SU-DHL-6 (cell line): ENCODE data around the gene ERBB4.
"Not testable (repeated sequence)": the region's sequence is repeated elsewhere in the genome, so short reads cannot be mapped to it uniquely, and the experiment has no call there.

Source experiments
- H2AFZ ChIP-seq: fragments of 200-600 bp; sonication (generic); 2 replicates; pipeline ENCODE4 v1.6.1; 2014; ENCODE audit warnings: low read depth, mild to moderate bottlenecking, moderate library complexity, mixed read lengths, antibody characterized with exemption, low read length; ENCODE audit not compliant: severe bottlenecking
- H3F3A ChIP-seq: fragments of 200-600 bp; shearing (Covaris generic); 2 replicates; pipeline ENCODE4 v1.6.0; 2016; ENCODE audit warnings: antibody characterized with exemption, mild to moderate bottlenecking; ENCODE audit not compliant: insufficient read depth
- H3K27ac ChIP-seq: fragments of 200-600 bp; sonication (generic); 2 replicates; pipeline ENCODE4 v1.5.1; 2016; ENCODE audit warnings: low read depth, mild to moderate bottlenecking, low read length, moderate library complexity, mixed read lengths
- H3K27me3 ChIP-seq: fragments of 200-600 bp; sonication (generic), shearing (Covaris generic); 2 replicates; pipeline ENCODE4 v1.6.0; 2014; ENCODE audit warnings: mild to moderate bottlenecking, low read length
- H3K36me3 ChIP-seq: fragments of 200-600 bp; sonication (generic); 2 replicates; pipeline ENCODE4 v1.6.1; 2014; ENCODE audit warnings: mild to moderate bottlenecking, low read length, mixed read lengths
- H3K4me2 ChIP-seq: fragments of 300-600, 200-600 bp; shearing (Covaris generic), sonication (generic); 2 replicates; pipeline ENCODE4 v1.6.0; 2014; ENCODE audit warnings: low read length, low read depth, mild to moderate bottlenecking; ENCODE audit not compliant: poor library complexity, severe bottlenecking
- H3K4me3 ChIP-seq: fragments of 200-600 bp; sonication (generic); 2 replicates; pipeline ENCODE4 v1.5.1; 2014; ENCODE audit warnings: antibody characterized with exemption, low read length, mild to moderate bottlenecking, mixed read lengths; ENCODE audit not compliant: insufficient read depth, poor library complexity, severe bottlenecking
- H3K79me2 ChIP-seq: fragments of 200-600 bp; sonication (generic); 2 replicates; pipeline ENCODE4 v1.6.1; 2014; ENCODE audit warnings: mild to moderate bottlenecking, low read length, moderate library complexity; ENCODE audit not compliant: insufficient read depth
- H3K9ac ChIP-seq: fragments of 200-600 bp; sonication (generic); 2 replicates; pipeline ENCODE4 v1.7.0; 2014; ENCODE audit warnings: mild to moderate bottlenecking, low read length
- H3K9me2 ChIP-seq: fragments of 200-600 bp; sonication (generic); replicated peaks from 2 replicates; pipeline ENCODE4 v1.6.1; 2014; ENCODE audit warnings: low read length; ENCODE audit not compliant: insufficient read depth
- H3K9me3 ChIP-seq: fragments of 200-600 bp; sonication (generic); 2 replicates; pipeline ENCODE4 v1.6.1; 2014; ENCODE audit warnings: low read length, mixed read lengths; ENCODE audit not compliant: insufficient read depth
- H4K20me1 ChIP-seq: fragments of 200-600 bp; sonication (generic); 2 replicates; pipeline ENCODE4 v1.6.1; 2014; ENCODE audit warnings: low read depth, mild to moderate bottlenecking, antibody characterized with exemption, low read length, moderate library complexity, mixed read lengths
- EZH2phosphoT487 ChIP-seq: fragments of 200-600 bp; sonication (generic), shearing (Covaris generic); conservative IDR thresholded peaks from 2 replicates; pipeline ENCODE4 v1.6.1; 2018; ENCODE audit warnings: mild to moderate bottlenecking, antibody characterized with exemption, low read length, moderate library complexity, mixed read lengths
- TF ChIP-seq, protein P1 (sequence below): fragments of 200-600 bp; sonication (generic); IDR thresholded peaks from one replicate; pipeline ENCODE4 v1.5.1; 2017; ENCODE audit warnings: antibody characterized with exemption, mild to moderate bottlenecking, low read length, moderate library complexity; ENCODE audit not compliant: insufficient read depth, poor library complexity, severe bottlenecking

ERBB4 gene

DNA sequence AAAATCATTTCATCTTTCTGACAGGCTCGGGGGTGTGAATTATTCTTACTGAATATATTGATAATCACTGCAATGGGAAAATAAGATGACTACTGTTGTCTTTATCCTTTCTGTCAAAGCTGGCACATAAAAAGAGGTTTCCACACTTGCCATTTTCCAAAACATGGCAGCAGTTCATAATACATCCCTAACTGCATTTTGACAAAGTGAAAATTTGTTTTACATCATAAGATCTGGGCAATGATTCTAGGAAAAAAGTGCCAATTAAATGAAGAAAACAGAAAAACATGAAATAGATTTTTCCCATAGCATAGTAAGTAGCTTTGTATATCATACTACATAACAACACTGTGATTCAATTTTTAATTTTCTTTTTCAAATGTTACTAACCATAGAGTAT lies 65.4 kb downstream of the ERBB4 start:
- no peaks in the 10 kb centered on the region for H3K9me3 ChIP-seq
- no peaks in the 10 kb centered on the region for H3F3A ChIP-seq
- H3K27ac ChIP-seq: no peak overlapping the region
- H4K20me1 ChIP-seq: peaks cover 4% of the 10 kb centered on the region; the same call in 1 of the 2 replicates
- H3K36me3 ChIP-seq: no peaks in the 10 kb centered on the region
- TF ChIP-seq, protein P1, sequence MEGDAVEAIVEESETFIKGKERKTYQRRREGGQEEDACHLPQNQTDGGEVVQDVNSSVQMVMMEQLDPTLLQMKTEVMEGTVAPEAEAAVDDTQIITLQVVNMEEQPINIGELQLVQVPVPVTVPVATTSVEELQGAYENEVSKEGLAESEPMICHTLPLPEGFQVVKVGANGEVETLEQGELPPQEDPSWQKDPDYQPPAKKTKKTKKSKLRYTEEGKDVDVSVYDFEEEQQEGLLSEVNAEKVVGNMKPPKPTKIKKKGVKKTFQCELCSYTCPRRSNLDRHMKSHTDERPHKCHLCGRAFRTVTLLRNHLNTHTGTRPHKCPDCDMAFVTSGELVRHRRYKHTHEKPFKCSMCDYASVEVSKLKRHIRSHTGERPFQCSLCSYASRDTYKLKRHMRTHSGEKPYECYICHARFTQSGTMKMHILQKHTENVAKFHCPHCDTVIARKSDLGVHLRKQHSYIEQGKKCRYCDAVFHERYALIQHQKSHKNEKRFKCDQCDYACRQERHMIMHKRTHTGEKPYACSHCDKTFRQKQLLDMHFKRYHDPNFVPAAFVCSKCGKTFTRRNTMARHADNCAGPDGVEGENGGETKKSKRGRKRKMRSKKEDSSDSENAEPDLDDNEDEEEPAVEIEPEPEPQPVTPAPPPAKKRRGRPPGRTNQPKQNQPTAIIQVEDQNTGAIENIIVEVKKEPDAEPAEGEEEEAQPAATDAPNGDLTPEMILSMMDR: no peak
- TF ChIP-seq EZH2phosphoT487: no peak
- H3K9me2 ChIP-seq: no peaks in the 10 kb centered on the region
- no peaks in the 10 kb centered on the region for H3K79me2 ChIP-seq
- H3K9ac ChIP-seq: no peak overlapping the region
- no peaks in the 10 kb centered on the region for H3K27me3 ChIP-seq
- no peak overlapping the region for H3K4me3 ChIP-seq
- H2AFZ ChIP-seq: no peak overlapping the region
- no peak overlapping the region for H3K4me2 ChIP-seq

DNA sequence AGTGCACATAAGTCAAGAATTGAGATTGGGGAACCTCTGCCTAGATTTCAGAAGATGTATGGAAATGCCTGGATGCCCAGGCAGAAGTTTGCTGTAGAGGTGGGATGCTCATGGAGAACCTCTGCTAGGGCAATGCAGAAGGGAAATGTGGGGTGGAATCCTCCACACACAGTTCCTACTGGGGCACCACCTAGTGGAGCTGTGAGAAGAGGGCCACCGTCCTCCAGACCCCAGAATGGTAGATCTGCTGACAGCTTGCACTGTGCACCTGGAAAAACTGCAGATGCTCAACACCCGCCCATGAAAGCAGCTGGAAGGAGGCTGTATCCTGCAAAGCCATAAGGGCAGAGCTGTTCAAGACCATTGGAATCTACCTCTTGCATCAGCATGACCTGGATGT lies 71.1 kb downstream of the ERBB4 start:
- H3K27ac ChIP-seq, H3K9me3 ChIP-seq, H3K79me2 ChIP-seq, H3K4me2 ChIP-seq, H3K4me3 ChIP-seq, H3K9me2 ChIP-seq, H3K9ac ChIP-seq, H3F3A ChIP-seq, H3K36me3 ChIP-seq, H2AFZ ChIP-seq, H4K20me1 ChIP-seq, H3K27me3 ChIP-seq: not testable (repeated sequence)

DNA sequence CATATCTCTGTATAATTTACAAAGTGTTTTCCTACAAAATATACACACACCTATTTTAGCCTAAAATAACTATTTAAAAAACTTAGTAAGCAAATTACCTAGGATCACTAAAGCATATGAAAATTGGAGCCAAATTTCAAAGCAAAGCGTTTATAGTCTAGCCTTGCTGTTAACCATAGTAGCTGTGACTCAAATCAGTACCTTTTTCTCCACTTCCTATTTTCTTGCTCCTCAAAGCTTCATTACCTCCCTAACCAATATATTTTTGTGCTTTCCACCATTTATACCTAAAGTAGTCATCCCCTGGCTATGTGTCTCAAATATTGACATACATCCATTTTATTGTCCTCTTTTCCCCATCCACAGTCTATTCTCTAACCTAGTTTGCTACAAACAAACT lies 73.1 kb downstream of the ERBB4 start:
- no peaks in the 10 kb centered on the region for H3K36me3 ChIP-seq
- H4K20me1 ChIP-seq: no peaks in the 10 kb centered on the region
- TF ChIP-seq, protein P1: no peak
- no peak for TF ChIP-seq EZH2phosphoT487
- H3K27ac ChIP-seq: no peak overlapping the region
- no peak overlapping the region for H3K9ac ChIP-seq
- no peaks in the 10 kb centered on the region for H3K9me3 ChIP-seq
- H2AFZ ChIP-seq: no peak overlapping the region
- no peaks in the 10 kb centered on the region for H3K27me3 ChIP-seq
- H3K79me2 ChIP-seq: no peaks in the 10 kb centered on the region
- H3K4me2 ChIP-seq: no peak overlapping the region
- no peaks in the 10 kb centered on the region for H3F3A ChIP-seq
- H3K4me3 ChIP-seq: no peak overlapping the region
- H3K9me2 ChIP-seq: no peaks in the 10 kb centered on the region

DNA sequence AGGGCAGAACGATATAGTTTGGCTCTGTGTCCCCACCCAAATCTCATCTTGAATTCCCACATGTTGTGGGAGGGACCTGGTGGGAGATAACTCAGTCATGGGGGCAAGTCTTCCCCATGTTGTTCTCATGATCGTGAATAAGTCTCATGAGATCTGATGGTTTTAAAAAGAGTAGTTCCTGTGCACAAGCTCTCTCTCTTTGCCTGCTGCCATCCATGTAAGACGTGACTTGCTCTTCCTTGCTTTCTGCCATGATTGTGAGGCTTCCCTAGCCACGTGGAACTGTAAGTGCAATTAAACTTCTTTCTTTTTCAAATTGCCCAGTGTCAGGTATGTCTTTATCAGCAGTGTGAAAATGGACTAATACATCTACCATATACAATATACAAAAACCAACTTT lies 76.9 kb downstream of the ERBB4 start:
- H3K4me2 ChIP-seq, H4K20me1 ChIP-seq, H3K27me3 ChIP-seq, H3K9me2 ChIP-seq, H3K4me3 ChIP-seq, H3K9me3 ChIP-seq, H3K79me2 ChIP-seq, H3F3A ChIP-seq, H3K9ac ChIP-seq, H3K27ac ChIP-seq, H2AFZ ChIP-seq, H3K36me3 ChIP-seq: not testable (repeated sequence)
